ENCODE measurements around the gene CETN1.

CETN1 gene

GRCh38 chr18:581096-581495 is 916 bp downstream of the CETN1 start:
- DNase-seq (ENCODE audit: insufficient read length) (no peak), FAIRE-seq (no peak)
- TF ChIP-seq TAF1 (IDR thresholded peaks at IDR 0.05; ENCODE audit: borderline replicate concordance, low read depth, low read length) = no peak
- TF ChIP-seq POLR2AphosphoS5 (IDR thresholded peaks at IDR 0.05; ENCODE audit: low read depth, low read length) = no peak
- no peak for TF ChIP-seq POLR2A (IDR thresholded peaks at IDR 0.05; ENCODE audit: low read depth, low read length)

- no peak for FAIRE-seq
- TF ChIP-seq POLR2AphosphoS5 (IDR thresholded peaks at IDR 0.05; ENCODE audit: low read depth, low read length) (no peak), TAF1 (IDR thresholded peaks at IDR 0.05; ENCODE audit: borderline replicate concordance, low read depth, low read length) (no peak), POLR2A (IDR thresholded peaks at IDR 0.05; ENCODE audit: low read depth, low read length) (no peak)
- no peak for DNase-seq (ENCODE audit: insufficient read length)
Observed at GRCh38 chr18:582465-582864, 2.3 kb downstream of the CETN1 start.

- DNase-seq (ENCODE audit: insufficient read length) = no peak
- no peak for TF ChIP-seq POLR2AphosphoS5 (IDR thresholded peaks at IDR 0.05; ENCODE audit: low read depth, low read length)
- no peak for TF ChIP-seq POLR2A (IDR thresholded peaks at IDR 0.05; ENCODE audit: low read depth, low read length)
- TF ChIP-seq TAF1 (IDR thresholded peaks at IDR 0.05; ENCODE audit: borderline replicate concordance, low read depth, low read length) = no peak
- FAIRE-seq = no peak
Observed at GRCh38 chr18:595068-595467, 14.9 kb downstream of the CETN1 start.

GRCh38 chr18:595571-595970 is 15.4 kb downstream of the CETN1 start:
- no peak for FAIRE-seq
- TF ChIP-seq TAF1 (IDR thresholded peaks at IDR 0.05; ENCODE audit: borderline replicate concordance, low read depth, low read length) (no peak), POLR2AphosphoS5 (IDR thresholded peaks at IDR 0.05; ENCODE audit: low read depth, low read length) (no peak), POLR2A (IDR thresholded peaks at IDR 0.05; ENCODE audit: low read depth, low read length) (no peak)
- DNase-seq (ENCODE audit: insufficient read length) = no peak

- peak; percentile 21 for DNase-seq (ENCODE audit: insufficient read length)
- no peak for TF ChIP-seq POLR2A (IDR thresholded peaks at IDR 0.05; ENCODE audit: low read depth, low read length)
- TF ChIP-seq TAF1 (IDR thresholded peaks at IDR 0.05; ENCODE audit: borderline replicate concordance, low read depth, low read length) = no peak
- TF ChIP-seq POLR2AphosphoS5 (IDR thresholded peaks at IDR 0.05; ENCODE audit: low read depth, low read length) = no peak
- FAIRE-seq = no peak
Observed at GRCh38 chr18:596288-596881, 16.2 kb downstream of the CETN1 start.

- FAIRE-seq (no peak), DNase-seq (ENCODE audit: insufficient read length) (no peak)
- TF ChIP-seq POLR2A (IDR thresholded peaks at IDR 0.05; ENCODE audit: low read depth, low read length) = no peak
- no peak for TF ChIP-seq TAF1 (IDR thresholded peaks at IDR 0.05; ENCODE audit: borderline replicate concordance, low read depth, low read length)
- no peak for TF ChIP-seq POLR2AphosphoS5 (IDR thresholded peaks at IDR 0.05; ENCODE audit: low read depth, low read length)
Observed at GRCh38 chr18:598124-598589, 18.0 kb downstream of the CETN1 start.

- DNase-seq (ENCODE audit: insufficient read length) (no peak), FAIRE-seq (no peak)
- TF ChIP-seq POLR2AphosphoS5 (IDR thresholded peaks at IDR 0.05; ENCODE audit: low read depth, low read length) (no peak), TAF1 (IDR thresholded peaks at IDR 0.05; ENCODE audit: borderline replicate concordance, low read depth, low read length) (no peak), POLR2A (IDR thresholded peaks at IDR 0.05; ENCODE audit: low read depth, low read length) (no peak)
Observed at GRCh38 chr18:600107-600506, 19.9 kb downstream of the CETN1 start.

- DNase-seq (ENCODE audit: insufficient read length) (no peak), FAIRE-seq (no peak)
- TF ChIP-seq POLR2AphosphoS5 (IDR thresholded peaks at IDR 0.05; ENCODE audit: low read depth, low read length) (no peak), POLR2A (IDR thresholded peaks at IDR 0.05; ENCODE audit: low read depth, low read length) (no peak), TAF1 (IDR thresholded peaks at IDR 0.05; ENCODE audit: borderline replicate concordance, low read depth, low read length) (no peak)
Observed at GRCh38 chr18:604771-605170, 24.6 kb downstream of the CETN1 start.

GRCh38 chr18:607930-608329 is 27.8 kb downstream of the CETN1 start:
- TF ChIP-seq POLR2A (IDR thresholded peaks at IDR 0.05; ENCODE audit: low read depth, low read length) (no peak), POLR2AphosphoS5 (IDR thresholded peaks at IDR 0.05; ENCODE audit: low read depth, low read length) (no peak), TAF1 (IDR thresholded peaks at IDR 0.05; ENCODE audit: borderline replicate concordance, low read depth, low read length) (no peak)
- FAIRE-seq (no peak), DNase-seq (ENCODE audit: insufficient read length) (no peak)

GRCh38 chr18:610214-610928 is 30.2 kb downstream of the CETN1 start:
- no peak for TF ChIP-seq POLR2A (IDR thresholded peaks at IDR 0.05; ENCODE audit: low read depth, low read length)
- TF ChIP-seq POLR2AphosphoS5 (IDR thresholded peaks at IDR 0.05; ENCODE audit: low read depth, low read length) = no peak
- no peak for TF ChIP-seq TAF1 (IDR thresholded peaks at IDR 0.05; ENCODE audit: borderline replicate concordance, low read depth, low read length)
- FAIRE-seq (no peak), DNase-seq (ENCODE audit: insufficient read length) (no peak)

- TF ChIP-seq POLR2AphosphoS5 (IDR thresholded peaks at IDR 0.05; ENCODE audit: low read depth, low read length) (no peak), TAF1 (IDR thresholded peaks at IDR 0.05; ENCODE audit: borderline replicate concordance, low read depth, low read length) (no peak), POLR2A (IDR thresholded peaks at IDR 0.05; ENCODE audit: low read depth, low read length) (no peak)
- DNase-seq (ENCODE audit: insufficient read length) (no peak), FAIRE-seq (no peak)
Observed at GRCh38 chr18:612156-612555, 32.0 kb downstream of the CETN1 start.

- DNase-seq (ENCODE audit: insufficient read length) (no peak), FAIRE-seq (no peak)
- TF ChIP-seq TAF1 (IDR thresholded peaks at IDR 0.05; ENCODE audit: borderline replicate concordance, low read depth, low read length) (no peak), POLR2A (IDR thresholded peaks at IDR 0.05; ENCODE audit: low read depth, low read length) (no peak), POLR2AphosphoS5 (IDR thresholded peaks at IDR 0.05; ENCODE audit: low read depth, low read length) (no peak)
Observed at GRCh38 chr18:614193-614592, 34.0 kb downstream of the CETN1 start.
